ENCODE data around the gene EP400. TPM values are rescaled to one million over a fixed set of nuclear protein-coding genes. Genes with fewer than 3 reads are reported as not detected.

EP400 gene
- polyA plus RNA-seq, 1 donor (not counting 4 experiments of a cell fraction or from before 2014, with no cell fraction given): 4.1 TPM

GRCh38 chr12:132121283-132121682, 171.5 kb downstream of the EP400 start:
- Histone ChIP-seq H3K9ac (ENCODE audit: control insufficient read depth, extremely low read depth, insufficient read depth, low read length) (no peak overlapping the region), H3K4me3 (ENCODE audit: control insufficient read depth in 2 of 3, extremely low read depth in 1 of 3, insufficient read depth in 2 of 3, low read depth in 1 of 3, low read length in 3 of 3) (no peak overlapping the region), H3K36me3 (ENCODE audit: control insufficient read depth in 2 of 2, extremely low read depth in 1 of 2, insufficient read depth in 2 of 2, low read length in 2 of 2) (peaks cover 8 to 9% of the 10 kb centered on the region in 2 experiments), H4K20me1 (ENCODE audit: control insufficient read depth, extremely low read depth, insufficient read depth, low read length) (no peaks in the 10 kb centered on the region), H3K27ac (ENCODE audit: control insufficient read depth, insufficient read depth, low read length) (no peak overlapping the region), H2AFZ (ENCODE audit: control insufficient read depth, low read length) (no peak overlapping the region), H3K4me2 (ENCODE audit: control insufficient read depth, extremely low read depth, insufficient read depth, low read depth, low read length) (no peak overlapping the region), H3K9me1 (ENCODE audit: control insufficient read depth, extremely low read depth, insufficient read depth, low read length) (no peaks in the 10 kb centered on the region), H3K27me3 (ENCODE audit: control insufficient read depth, extremely low read depth, insufficient read depth, low read length) (no peaks in the 10 kb centered on the region), H3K4me1 (ENCODE audit: control insufficient read depth, extremely low read depth, insufficient read depth, low read length) (no peaks in the 10 kb centered on the region), H3K79me2 (ENCODE audit: control insufficient read depth, insufficient read depth, low read length) (no peaks in the 10 kb centered on the region), H3K9me3 (ENCODE audit: control insufficient read depth, low read depth, low read length) (no peaks in the 10 kb centered on the region)
- TF ChIP-seq CTCF (optimal IDR thresholded peaks at IDR 0.05 in 1 of 3, IDR thresholded peaks at IDR 0.05 in 1 of 3, conservative IDR thresholded peaks at IDR 0.05 in 1 of 3; ENCODE audit: extremely low read depth in 1 of 3, insufficient read depth in 2 of 3, low read length in 3 of 3) (no peak), EZH2 (IDR thresholded peaks at IDR 0.05; ENCODE audit: low read length) (no peak)
- DNase-seq (ENCODE audit: low read depth, low spot score): no peak
- dilution Hi-C loops (cut with MboI; ENCODE audit: extremely low pct_ligation_motif_present, low sequenced_read_pairs): no loop called here
- FAIRE-seq: no peak

- no peak for TF ChIP-seq EZH2 (IDR thresholded peaks at IDR 0.05; ENCODE audit: low read length)
- TF ChIP-seq CTCF (optimal IDR thresholded peaks at IDR 0.05 in 1 of 3, IDR thresholded peaks at IDR 0.05 in 1 of 3, conservative IDR thresholded peaks at IDR 0.05 in 1 of 3; ENCODE audit: extremely low read depth in 1 of 3, insufficient read depth in 2 of 3, low read length in 3 of 3): no peak
- DNase-seq (ENCODE audit: low read depth, low spot score) (no peak), FAIRE-seq (no peak)
- no peak overlapping the region for H3K27ac ChIP-seq (ENCODE audit: control insufficient read depth, insufficient read depth, low read length)
- no peak overlapping the region for H3K9ac ChIP-seq (ENCODE audit: control insufficient read depth, extremely low read depth, insufficient read depth, low read length)
- H3K9me3 ChIP-seq (ENCODE audit: control insufficient read depth, low read depth, low read length): no peaks in the 10 kb centered on the region
- no peaks in the 10 kb centered on the region for H4K20me1 ChIP-seq (ENCODE audit: control insufficient read depth, extremely low read depth, insufficient read depth, low read length)
- H3K79me2 ChIP-seq (ENCODE audit: control insufficient read depth, insufficient read depth, low read length): no peaks in the 10 kb centered on the region
- H3K4me1 ChIP-seq (ENCODE audit: control insufficient read depth, extremely low read depth, insufficient read depth, low read length): no peaks in the 10 kb centered on the region
- H2AFZ ChIP-seq (ENCODE audit: control insufficient read depth, low read length): no peak overlapping the region
- H3K9me1 ChIP-seq (ENCODE audit: control insufficient read depth, extremely low read depth, insufficient read depth, low read length): no peaks in the 10 kb centered on the region
- no peaks in the 10 kb centered on the region for H3K27me3 ChIP-seq (ENCODE audit: control insufficient read depth, extremely low read depth, insufficient read depth, low read length)
- no peak overlapping the region for H3K4me3 ChIP-seq (ENCODE audit: control insufficient read depth in 2 of 3, extremely low read depth in 1 of 3, insufficient read depth in 2 of 3, low read depth in 1 of 3, low read length in 3 of 3)
- H3K36me3 ChIP-seq (ENCODE audit: control insufficient read depth in 2 of 2, extremely low read depth in 1 of 2, insufficient read depth in 2 of 2, low read length in 2 of 2): peaks cover 8 to 22% of the 10 kb centered on the region in 2 experiments
- dilution Hi-C loops (cut with MboI; ENCODE audit: extremely low pct_ligation_motif_present, low sequenced_read_pairs): no loop called here
- H3K4me2 ChIP-seq (ENCODE audit: control insufficient read depth, extremely low read depth, insufficient read depth, low read depth, low read length): no peak overlapping the region
Observed at GRCh38 chr12:132123970-132124765, 174.4 kb downstream of the EP400 start.
